Suprapubic skin (tissue), 4 donors: ENCODE data around the gene SETD3.

ENCODE experiments used
- POLR2A ChIP-seq, 2 donors: fragments of 450-650 bp; IDR thresholded peaks; one replicate each; pipeline ENCODE4 v1.6.1; 2017; ENCODE audit warnings: antibody characterized with exemption in 2 of 2, mild to moderate bottlenecking in 2 of 2, moderate library complexity in 2 of 2
- POLR2AphosphoS5 ChIP-seq, 3 donors: sonication (generic); formaldehyde crosslinking; IDR thresholded peaks; one replicate each; pipeline ENCODE4 v1.6.1; 2017; ENCODE audit warnings: antibody characterized with exemption in 3 of 3
- TF ChIP-seq, protein P1 (sequence below), 2 donors: fragments of 200-600 bp in 1 of 2; fragments of 450-650 bp in 1 of 2; sonication (generic) in 1 of 2; IDR thresholded peaks; one replicate each; pipeline ENCODE4 v1.5.1; 2016 to 2019; ENCODE audit warnings: antibody characterized with exemption in 2 of 2, mild to moderate bottlenecking in 1 of 2, moderate library complexity in 1 of 2

DNA sequence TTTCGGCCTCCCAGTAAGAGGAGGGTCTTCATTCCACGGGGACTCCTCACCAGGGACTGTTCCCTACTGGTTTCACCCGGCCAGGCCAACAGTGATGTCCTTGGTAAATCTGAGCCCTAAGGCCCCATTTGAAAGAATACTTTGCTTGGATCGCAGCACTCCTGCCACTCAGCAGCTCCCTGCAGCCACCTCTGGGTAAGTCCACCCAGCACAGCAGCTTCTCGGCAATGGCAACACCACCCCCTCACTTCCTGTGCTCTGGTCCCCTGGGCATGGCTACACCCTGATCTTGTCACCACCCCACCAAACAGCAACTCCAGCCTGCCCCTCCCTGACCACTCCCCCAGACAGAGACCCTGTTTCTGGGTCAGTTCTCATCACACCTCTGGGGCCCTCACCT is 100.3 kb downstream of the SETD3 start:
- TF ChIP-seq, protein P1, sequence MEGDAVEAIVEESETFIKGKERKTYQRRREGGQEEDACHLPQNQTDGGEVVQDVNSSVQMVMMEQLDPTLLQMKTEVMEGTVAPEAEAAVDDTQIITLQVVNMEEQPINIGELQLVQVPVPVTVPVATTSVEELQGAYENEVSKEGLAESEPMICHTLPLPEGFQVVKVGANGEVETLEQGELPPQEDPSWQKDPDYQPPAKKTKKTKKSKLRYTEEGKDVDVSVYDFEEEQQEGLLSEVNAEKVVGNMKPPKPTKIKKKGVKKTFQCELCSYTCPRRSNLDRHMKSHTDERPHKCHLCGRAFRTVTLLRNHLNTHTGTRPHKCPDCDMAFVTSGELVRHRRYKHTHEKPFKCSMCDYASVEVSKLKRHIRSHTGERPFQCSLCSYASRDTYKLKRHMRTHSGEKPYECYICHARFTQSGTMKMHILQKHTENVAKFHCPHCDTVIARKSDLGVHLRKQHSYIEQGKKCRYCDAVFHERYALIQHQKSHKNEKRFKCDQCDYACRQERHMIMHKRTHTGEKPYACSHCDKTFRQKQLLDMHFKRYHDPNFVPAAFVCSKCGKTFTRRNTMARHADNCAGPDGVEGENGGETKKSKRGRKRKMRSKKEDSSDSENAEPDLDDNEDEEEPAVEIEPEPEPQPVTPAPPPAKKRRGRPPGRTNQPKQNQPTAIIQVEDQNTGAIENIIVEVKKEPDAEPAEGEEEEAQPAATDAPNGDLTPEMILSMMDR (IDR thresholded peaks at IDR 0.05): no peak
- TF ChIP-seq POLR2AphosphoS5 (IDR thresholded peaks at IDR 0.05) (no peak), POLR2A (IDR thresholded peaks at IDR 0.05) (no peak)
